ENCODE data around the gene CEACAM6.
A peak's percentile ranks its signal among the peaks of the same experiment; 100 is the strongest.
"Not testable (repeated sequence)": the region's sequence is repeated elsewhere in the genome, so short reads cannot be mapped to it uniquely, and the experiment has no call there.

The CEACAM6 gene

GRCh38 chr19:41755328-41755913 is at the start of gene CEACAM6:
TSS of gene CEACAM6 (plus strand) at chr19:41755530. CDS start at chr19:41755639, 109 bp downstream.
- no peaks in the 10 kb centered on the region for H3K36me3 Mint-ChIP-seq (ENCODE audit: low read depth)
- H3K4me1 Mint-ChIP-seq (ENCODE audit: low read depth) = peaks cover 4% of the 10 kb centered on the region
- no peaks in the 10 kb centered on the region for H3K9me3 Mint-ChIP-seq
- peaks cover 65% of the 10 kb centered on the region for H3K27me3 Mint-ChIP-seq
- H3K4me3 Mint-ChIP-seq = no peak within 1 kb of the TSS
- no peak within 1 kb of the TSS for H3K27ac Mint-ChIP-seq

GRCh38 chr19:41706741-41707501 is 48.4 kb upstream of the CEACAM6 start:
- H3K36me3 Mint-ChIP-seq (ENCODE audit: low read depth) = no peaks in the 10 kb centered on the region
- peaks cover 56% of the 10 kb centered on the region for H3K27me3 Mint-ChIP-seq
- no peaks in the 10 kb centered on the region for H3K9me3 Mint-ChIP-seq
- H3K4me3 Mint-ChIP-seq = peak overlapping the region; percentile 65
- H3K4me1 Mint-ChIP-seq (ENCODE audit: low read depth) = no peaks in the 10 kb centered on the region
- H3K27ac Mint-ChIP-seq = no peak overlapping the region

GRCh38 chr19:41707502-41707812 is 47.9 kb upstream of the CEACAM6 start:
- H3K36me3 Mint-ChIP-seq (ENCODE audit: low read depth) = no peaks in the 10 kb centered on the region
- H3K4me1 Mint-ChIP-seq (ENCODE audit: low read depth) = no peaks in the 10 kb centered on the region
- H3K9me3 Mint-ChIP-seq = no peaks in the 10 kb centered on the region
- H3K27ac Mint-ChIP-seq = no peak overlapping the region
- peaks cover 61% of the 10 kb centered on the region for H3K27me3 Mint-ChIP-seq
- no peak overlapping the region for H3K4me3 Mint-ChIP-seq

GRCh38 chr19:41707871-41708371 is 47.4 kb upstream of the CEACAM6 start:
- no peaks in the 10 kb centered on the region for H3K9me3 Mint-ChIP-seq
- H3K36me3 Mint-ChIP-seq (ENCODE audit: low read depth) = no peaks in the 10 kb centered on the region
- no peaks in the 10 kb centered on the region for H3K4me1 Mint-ChIP-seq (ENCODE audit: low read depth)
- H3K27me3 Mint-ChIP-seq = peaks cover 63% of the 10 kb centered on the region
- H3K4me3 Mint-ChIP-seq = no peak overlapping the region
- no peak overlapping the region for H3K27ac Mint-ChIP-seq

- Mint-ChIP-seq H3K4me1 (ENCODE audit: low read depth) (no peaks in the 10 kb centered on the region), H3K27ac (no peak within 1 kb of the TSS), H3K4me3 (no peak within 1 kb of the TSS), H3K27me3 (peaks cover 60% of the 10 kb centered on the region), H3K9me3 (no peaks in the 10 kb centered on the region), H3K36me3 (ENCODE audit: low read depth) (no peaks in the 10 kb centered on the region)
Measured at GRCh38 chr19:41708481-41708880, 46.8 kb upstream of the CEACAM6 start, which contains the start of gene CEACAM5. TSS of gene CEACAM5 (plus strand) at chr19:41708626. CDS start at chr19:41708732, 106 bp downstream.

GRCh38 chr19:41709516-41709915 is 45.8 kb upstream of the CEACAM6 start:
- peaks cover 67% of the 10 kb centered on the region for H3K27me3 Mint-ChIP-seq
- H3K9me3 Mint-ChIP-seq; H3K4me1 Mint-ChIP-seq (ENCODE audit: low read depth); H3K4me3 Mint-ChIP-seq; H3K36me3 Mint-ChIP-seq (ENCODE audit: low read depth); H3K27ac Mint-ChIP-seq: not testable (repeated sequence)

GRCh38 chr19:41709951-41710645 is 45.2 kb upstream of the CEACAM6 start:
- Mint-ChIP-seq H3K4me1 (ENCODE audit: low read depth) (no peaks in the 10 kb centered on the region), H3K27me3 (peaks cover 65% of the 10 kb centered on the region), H3K36me3 (ENCODE audit: low read depth) (no peaks in the 10 kb centered on the region), H3K4me3 (no peak overlapping the region), H3K27ac (no peak overlapping the region), H3K9me3 (no peaks in the 10 kb centered on the region)

GRCh38 chr19:41711376-41712261 is 43.7 kb upstream of the CEACAM6 start:
- Mint-ChIP-seq H3K4me1 (ENCODE audit: low read depth) (no peaks in the 10 kb centered on the region), H3K9me3 (no peaks in the 10 kb centered on the region), H3K4me3 (no peak overlapping the region), H3K27me3 (peaks cover 62% of the 10 kb centered on the region), H3K27ac (no peak overlapping the region), H3K36me3 (ENCODE audit: low read depth) (no peaks in the 10 kb centered on the region)

- Mint-ChIP-seq H3K36me3 (ENCODE audit: low read depth) (no peaks in the 10 kb centered on the region), H3K4me3 (no peak overlapping the region), H3K9me3 (no peaks in the 10 kb centered on the region), H3K4me1 (ENCODE audit: low read depth) (no peaks in the 10 kb centered on the region), H3K27me3 (peaks cover 62% of the 10 kb centered on the region), H3K27ac (no peak overlapping the region)
Measured at GRCh38 chr19:41714598-41714997, 40.7 kb upstream of the CEACAM6 start.

GRCh38 chr19:41718761-41719160 is 36.6 kb upstream of the CEACAM6 start:
- H3K27me3 Mint-ChIP-seq = peaks cover 62% of the 10 kb centered on the region
- H3K4me1 Mint-ChIP-seq (ENCODE audit: low read depth) = no peaks in the 10 kb centered on the region
- H3K4me3 Mint-ChIP-seq = no peak overlapping the region
- H3K27ac Mint-ChIP-seq = no peak overlapping the region
- H3K36me3 Mint-ChIP-seq (ENCODE audit: low read depth) = no peaks in the 10 kb centered on the region
- no peaks in the 10 kb centered on the region for H3K9me3 Mint-ChIP-seq

GRCh38 chr19:41720103-41720502 is 35.2 kb upstream of the CEACAM6 start:
- Mint-ChIP-seq H3K36me3 (ENCODE audit: low read depth) (no peaks in the 10 kb centered on the region), H3K27me3 (peaks cover 62% of the 10 kb centered on the region), H3K9me3 (no peaks in the 10 kb centered on the region)

GRCh38 chr19:41726493-41726892 is 28.8 kb upstream of the CEACAM6 start:
- H3K9me3 Mint-ChIP-seq = no peaks in the 10 kb centered on the region
- H3K4me3 Mint-ChIP-seq = no peak overlapping the region
- H3K36me3 Mint-ChIP-seq (ENCODE audit: low read depth) = no peaks in the 10 kb centered on the region
- H3K4me1 Mint-ChIP-seq (ENCODE audit: low read depth) = no peaks in the 10 kb centered on the region
- peaks cover 69% of the 10 kb centered on the region for H3K27me3 Mint-ChIP-seq
- peak overlapping the region; percentile 18 for H3K27ac Mint-ChIP-seq

More at GRCh38 chr19:41720103-41720502, 35.2 kb upstream of the CEACAM6 start:
- H3K4me3 Mint-ChIP-seq = no peak overlapping the region
- no peak overlapping the region for H3K27ac Mint-ChIP-seq
- no peaks in the 10 kb centered on the region for H3K4me1 Mint-ChIP-seq (ENCODE audit: low read depth)

GRCh38 chr19:41734156-41734555 is 21.2 kb upstream of the CEACAM6 start:
- Mint-ChIP-seq H3K9me3 (no peaks in the 10 kb centered on the region), H3K36me3 (ENCODE audit: low read depth) (no peaks in the 10 kb centered on the region), H3K4me3 (no peak overlapping the region), H3K27me3 (peaks cover 59% of the 10 kb centered on the region), H3K4me1 (ENCODE audit: low read depth) (peaks cover 11% of the 10 kb centered on the region), H3K27ac (no peak overlapping the region)

GRCh38 chr19:41734585-41734984 is 20.7 kb upstream of the CEACAM6 start:
- Mint-ChIP-seq H3K4me1 (ENCODE audit: low read depth) (peaks cover 14% of the 10 kb centered on the region), H3K9me3 (no peaks in the 10 kb centered on the region), H3K36me3 (ENCODE audit: low read depth) (no peaks in the 10 kb centered on the region), H3K4me3 (no peak overlapping the region), H3K27me3 (peaks cover 59% of the 10 kb centered on the region), H3K27ac (no peak overlapping the region)
